ENCODE measurements around the gene NRK. TPM values are rescaled to one million over a fixed set of nuclear protein-coding genes. Genes with fewer than 3 reads are reported as not detected.

The NRK gene
- total and polyA plus RNA-seq, 9 of the 15 experiments (the other 6 are each of a cell fraction or from before 2014, with no cell fraction given), result 0.07 TPM; not detected in 8

- TF ChIP-seq, protein P1, sequence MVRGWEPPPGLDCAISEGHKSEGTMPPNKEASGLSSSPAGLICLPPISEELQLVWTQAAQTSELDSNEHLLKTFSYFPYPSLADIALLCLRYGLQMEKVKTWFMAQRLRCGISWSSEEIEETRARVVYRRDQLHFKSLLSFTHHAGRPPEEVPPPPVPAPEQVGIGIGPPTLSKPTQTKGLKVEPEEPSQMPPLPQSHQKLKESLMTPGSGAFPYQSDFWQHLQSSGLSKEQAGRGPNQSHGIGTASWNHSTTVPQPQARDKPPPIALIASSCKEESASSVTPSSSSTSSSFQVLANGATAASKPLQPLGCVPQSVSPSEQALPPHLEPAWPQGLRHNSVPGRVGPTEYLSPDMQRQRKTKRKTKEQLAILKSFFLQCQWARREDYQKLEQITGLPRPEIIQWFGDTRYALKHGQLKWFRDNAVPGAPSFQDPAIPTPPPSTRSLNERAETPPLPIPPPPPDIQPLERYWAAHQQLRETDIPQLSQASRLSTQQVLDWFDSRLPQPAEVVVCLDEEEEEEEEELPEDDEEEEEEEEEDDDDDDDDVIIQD (CRISPR knock-in tag; IDR thresholded peaks at IDR 0.05), result no peak
- TF ChIP-seq ZNF175 (CRISPR knock-in tag; IDR thresholded peaks at IDR 0.05; ENCODE audit: low read depth) (no peak), PHF21A (IDR thresholded peaks at IDR 0.05; ENCODE audit: borderline replicate concordance, low read depth) (no peak)
- TF ChIP-seq, protein P2, sequence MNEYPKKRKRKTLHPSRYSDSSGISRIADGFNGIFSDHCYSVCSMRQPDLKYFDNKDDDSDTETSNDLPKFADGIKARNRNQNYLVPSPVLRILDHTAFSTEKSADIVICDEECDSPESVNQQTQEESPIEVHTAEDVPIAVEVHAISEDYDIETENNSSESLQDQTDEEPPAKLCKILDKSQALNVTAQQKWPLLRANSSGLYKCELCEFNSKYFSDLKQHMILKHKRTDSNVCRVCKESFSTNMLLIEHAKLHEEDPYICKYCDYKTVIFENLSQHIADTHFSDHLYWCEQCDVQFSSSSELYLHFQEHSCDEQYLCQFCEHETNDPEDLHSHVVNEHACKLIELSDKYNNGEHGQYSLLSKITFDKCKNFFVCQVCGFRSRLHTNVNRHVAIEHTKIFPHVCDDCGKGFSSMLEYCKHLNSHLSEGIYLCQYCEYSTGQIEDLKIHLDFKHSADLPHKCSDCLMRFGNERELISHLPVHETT (CRISPR knock-in tag; conservative IDR thresholded peaks at IDR 0.05 in 1 of 2, IDR thresholded peaks at IDR 0.05 in 1 of 2), result no peak
- TF ChIP-seq, protein P3, sequence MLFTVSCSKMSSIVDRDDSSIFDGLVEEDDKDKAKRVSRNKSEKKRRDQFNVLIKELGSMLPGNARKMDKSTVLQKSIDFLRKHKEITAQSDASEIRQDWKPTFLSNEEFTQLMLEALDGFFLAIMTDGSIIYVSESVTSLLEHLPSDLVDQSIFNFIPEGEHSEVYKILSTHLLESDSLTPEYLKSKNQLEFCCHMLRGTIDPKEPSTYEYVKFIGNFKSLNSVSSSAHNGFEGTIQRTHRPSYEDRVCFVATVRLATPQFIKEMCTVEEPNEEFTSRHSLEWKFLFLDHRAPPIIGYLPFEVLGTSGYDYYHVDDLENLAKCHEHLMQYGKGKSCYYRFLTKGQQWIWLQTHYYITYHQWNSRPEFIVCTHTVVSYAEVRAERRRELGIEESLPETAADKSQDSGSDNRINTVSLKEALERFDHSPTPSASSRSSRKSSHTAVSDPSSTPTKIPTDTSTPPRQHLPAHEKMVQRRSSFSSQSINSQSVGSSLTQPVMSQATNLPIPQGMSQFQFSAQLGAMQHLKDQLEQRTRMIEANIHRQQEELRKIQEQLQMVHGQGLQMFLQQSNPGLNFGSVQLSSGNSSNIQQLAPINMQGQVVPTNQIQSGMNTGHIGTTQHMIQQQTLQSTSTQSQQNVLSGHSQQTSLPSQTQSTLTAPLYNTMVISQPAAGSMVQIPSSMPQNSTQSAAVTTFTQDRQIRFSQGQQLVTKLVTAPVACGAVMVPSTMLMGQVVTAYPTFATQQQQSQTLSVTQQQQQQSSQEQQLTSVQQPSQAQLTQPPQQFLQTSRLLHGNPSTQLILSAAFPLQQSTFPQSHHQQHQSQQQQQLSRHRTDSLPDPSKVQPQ (CRISPR knock-in tag; IDR thresholded peaks at IDR 0.05; ENCODE audit: borderline replicate concordance), result no peak
- H3K4me1 ChIP-seq (replicated peaks in 1 of 2; ENCODE audit: control insufficient read depth in 2 of 2, insufficient read depth in 2 of 2, low read length in 2 of 2), result no peaks in the 10 kb centered on the region
- no peak overlapping the region for H3K9ac ChIP-seq (ENCODE audit: insufficient read depth in 1 of 2, low read depth in 2 of 2, low read length in 2 of 2)
- H3K36me3 ChIP-seq (ENCODE audit: control insufficient read depth, insufficient read depth, low read length), result no peaks in the 10 kb centered on the region
- BruUV-seq (replicated peaks), result no TSS peak
- DNase-seq (ENCODE audit: extremely low read depth in 1 of 4, low spot score in 3 of 4) (no peak), FAIRE-seq (no peak), ATAC-seq (no peak)
- in situ Hi-C loops (cut with MboI), result no loop called here
- H3K9me3 ChIP-seq (replicated peaks; ENCODE audit: control insufficient read depth, insufficient read depth, low read depth, low read length), result no peaks in the 10 kb centered on the region
- no peak overlapping the region for H3K4me3 ChIP-seq
- ChIA-PET CTCF (ENCODE audit: low intra/inter-chr PET ratio) (no interaction called here), POLR2A (no interaction called here)
- H3K27me3 ChIP-seq (ENCODE audit: control insufficient read depth in 2 of 2, insufficient read depth in 2 of 2, low read length in 2 of 2), result no peaks in the 10 kb centered on the region
- H3K9me1 ChIP-seq (ENCODE audit: control insufficient read depth, insufficient read depth, low read length), result no peaks in the 10 kb centered on the region
- H3K4me2 ChIP-seq (ENCODE audit: insufficient read depth, low read length), result no peak overlapping the region
- H3K27ac ChIP-seq (ENCODE audit: extremely low read depth, low read depth, low read length), result no peak overlapping the region
- H4K20me1 ChIP-seq (replicated peaks; ENCODE audit: control insufficient read depth, insufficient read depth, low read length), result no peaks in the 10 kb centered on the region
- WGBS (ENCODE audit: insufficient coverage, low coverage, missing lambda C conversion rate), result 2% methylated on average over 7 of the region's 8 CpGs
- no peak overlapping the region for H2AFZ ChIP-seq (ENCODE audit: low read depth, low read length)
- intact Hi-C loops (cut with micrococcal nuclease), result no loop called here
- H3K79me2 ChIP-seq (ENCODE audit: control insufficient read depth, insufficient read depth, low read length), result no peaks in the 10 kb centered on the region
Measured at GRCh38 chrX:105909576-105909975, 87.2 kb downstream of the NRK start.

Measured in K562 (cell line).